ENCODE measurements around the gene ABCA12.

DNA sequence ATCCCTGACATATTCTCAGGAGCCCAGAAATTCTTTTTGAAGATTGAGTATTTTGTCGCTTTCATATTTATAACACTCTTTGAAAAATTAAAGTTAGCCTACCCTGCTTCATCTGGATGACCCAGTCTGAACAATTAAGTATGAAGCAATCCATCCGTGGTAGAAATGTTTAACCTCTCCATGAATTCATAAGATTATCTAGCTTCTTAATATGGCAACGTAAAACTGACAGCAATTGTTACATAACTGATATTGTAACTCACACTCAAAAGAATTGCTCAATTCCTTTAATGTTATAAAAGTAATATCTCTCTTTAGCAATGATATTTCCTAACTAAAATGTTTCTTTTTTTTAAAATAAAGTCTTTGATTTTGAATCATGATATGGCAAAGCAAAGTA is 7.2 kb upstream of the ABCA12 start:
- TF ChIP-seq, protein P1, sequence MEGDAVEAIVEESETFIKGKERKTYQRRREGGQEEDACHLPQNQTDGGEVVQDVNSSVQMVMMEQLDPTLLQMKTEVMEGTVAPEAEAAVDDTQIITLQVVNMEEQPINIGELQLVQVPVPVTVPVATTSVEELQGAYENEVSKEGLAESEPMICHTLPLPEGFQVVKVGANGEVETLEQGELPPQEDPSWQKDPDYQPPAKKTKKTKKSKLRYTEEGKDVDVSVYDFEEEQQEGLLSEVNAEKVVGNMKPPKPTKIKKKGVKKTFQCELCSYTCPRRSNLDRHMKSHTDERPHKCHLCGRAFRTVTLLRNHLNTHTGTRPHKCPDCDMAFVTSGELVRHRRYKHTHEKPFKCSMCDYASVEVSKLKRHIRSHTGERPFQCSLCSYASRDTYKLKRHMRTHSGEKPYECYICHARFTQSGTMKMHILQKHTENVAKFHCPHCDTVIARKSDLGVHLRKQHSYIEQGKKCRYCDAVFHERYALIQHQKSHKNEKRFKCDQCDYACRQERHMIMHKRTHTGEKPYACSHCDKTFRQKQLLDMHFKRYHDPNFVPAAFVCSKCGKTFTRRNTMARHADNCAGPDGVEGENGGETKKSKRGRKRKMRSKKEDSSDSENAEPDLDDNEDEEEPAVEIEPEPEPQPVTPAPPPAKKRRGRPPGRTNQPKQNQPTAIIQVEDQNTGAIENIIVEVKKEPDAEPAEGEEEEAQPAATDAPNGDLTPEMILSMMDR (IDR thresholded peaks at IDR 0.05), result no peak
- TF ChIP-seq POLR2A (IDR thresholded peaks at IDR 0.05) (no peak), EP300 (IDR thresholded peaks at IDR 0.05) (no peak)

Measured in tibial nerve (tissue), 4 donors.